Lower leg skin (tissue), 3 donors: ENCODE data around the gene CHEK1.

Experiments
- CTCF ChIP-seq, 3 donors: fragments of 450-650 bp; IDR thresholded peaks; one replicate each; pipeline ENCODE4 v1.5.1; 2016; ENCODE audit warnings: antibody characterized with exemption in 3 of 3, mild to moderate bottlenecking in 3 of 3, moderate library complexity in 2 of 3
- POLR2A ChIP-seq, 2 donors: fragments of 450-650 bp; IDR thresholded peaks; one replicate each; pipeline ENCODE4 v1.6.1; 2016 to 2017; ENCODE audit warnings: antibody characterized with exemption in 2 of 2, mild to moderate bottlenecking in 1 of 2, moderate library complexity in 1 of 2

GRCh38 chr11:125685228-125685627 is 60.3 kb downstream of the CHEK1 start:
- TF ChIP-seq CTCF (IDR thresholded peaks at IDR 0.05), result no peak
- no peak for TF ChIP-seq POLR2A (IDR thresholded peaks at IDR 0.05)
